IMR-90 (cell line): ENCODE results near the gene AP5B1. TPM values are rescaled to one million over a fixed set of nuclear protein-coding genes. Genes with fewer than 3 reads are reported as not detected.

ENCODE experiments used
- ATAC-seq: fragments of 200-7000 bp; cut with Tn5 transposase; 2 replicates; pipeline ENCODE4 v1.9.1; 2020; ENCODE audit warnings: low read depth, mild to moderate bottlenecking, moderate library complexity
- BruUV-seq: library from RNA; stranded (reverse); fragments of 400-500 nt; replicated peaks from 2 replicates; lab custom pipeline; 2021; lab: Mats Ljungman, UMichigan
- CTCF ChIA-PET: fragments of 300-600 bp; formaldehyde crosslinking; extraction: SDS; loops from one replicate; lab custom pipeline; 2021; ENCODE audit warnings: antibody characterized with exemption; lab: Yijun Ruan, JAX
- POLR2A ChIA-PET: fragments of 300-600 bp; sonication (Branson Sonifier 250); formaldehyde crosslinking; loops from one replicate; lab custom pipeline; 2022; ENCODE audit warnings: antibody characterized with exemption; ENCODE audit not compliant: unreplicated experiment; lab: Charles Lee
- DNase-seq: peaks from one replicate; pipeline ENCODE4 v3.0.0; 2013
- H2AFZ ChIP-seq: replicated peaks from 2 replicates; pipeline ENCODE3; 2013; ENCODE audit warnings: low read length, mild to moderate bottlenecking; ENCODE audit not compliant: poor library complexity
- H2AK5ac ChIP-seq: 2 replicates; pipeline ENCODE4 v1.6.1; 2013; ENCODE audit warnings: low read depth, low read length, inconsistent platforms
- H2AK9ac ChIP-seq: replicated peaks from 2 replicates; pipeline ENCODE3; 2013; ENCODE audit warnings: mild to moderate bottlenecking, low read depth, low read length, moderate library complexity; ENCODE audit not compliant: poor library complexity
- H2BK120ac ChIP-seq: 2 replicates; pipeline ENCODE4 v1.6.1; 2013; ENCODE audit warnings: low read depth, low read length, inconsistent platforms
- H2BK15ac ChIP-seq: 3 replicates; pipeline ENCODE4 v1.6.1; 2013; ENCODE audit warnings: low read depth, low read length, inconsistent platforms
- H2BK20ac ChIP-seq: 2 replicates; pipeline ENCODE4 v1.6.1; 2013; ENCODE audit warnings: low read depth, mild to moderate bottlenecking, inconsistent platforms, low read length, moderate library complexity
- H2BK5ac ChIP-seq: 2 replicates; pipeline ENCODE4 v1.6.1; 2013; ENCODE audit warnings: mild to moderate bottlenecking, low read depth, low read length, inconsistent platforms; ENCODE audit not compliant: poor library complexity, severe bottlenecking
- H3K14ac ChIP-seq: replicated peaks from 2 replicates; pipeline ENCODE4 v1.6.1; 2013; ENCODE audit warnings: low read depth, low read length, inconsistent platforms
- H3K18ac ChIP-seq: 2 replicates; pipeline ENCODE4 v1.6.1; 2013; ENCODE audit warnings: low read depth, low read length, control low read depth
- H3K23ac ChIP-seq: 2 replicates; pipeline ENCODE4 v1.6.1; 2013; ENCODE audit warnings: low read depth, low read length, inconsistent platforms
- H3K27ac ChIP-seq: 2 replicates; pipeline ENCODE4 v1.5.1; 2013; ENCODE audit warnings: mild to moderate bottlenecking, control low read depth, low read length; ENCODE audit not compliant: insufficient read depth
- H3K27me3 ChIP-seq: 2 replicates; pipeline ENCODE4 v1.6.1; 2013; ENCODE audit warnings: low read length; ENCODE audit not compliant: control insufficient read depth, insufficient read depth
- H3K36me3 ChIP-seq: 2 replicates; pipeline ENCODE4 v1.6.1; 2013; ENCODE audit warnings: low read length, mixed read lengths; ENCODE audit not compliant: control insufficient read depth, insufficient read depth
- H3K4ac ChIP-seq: 2 replicates; pipeline ENCODE4 v1.6.1; 2013; ENCODE audit warnings: low read depth, low read length, inconsistent platforms
- H3K4me1 ChIP-seq: 2 replicates; pipeline ENCODE4 v1.6.1; 2013; ENCODE audit warnings: low read length, mixed read lengths; ENCODE audit not compliant: control insufficient read depth, insufficient read depth
- H3K4me2 ChIP-seq: 2 replicates; pipeline ENCODE4 v1.6.1; 2013; ENCODE audit warnings: low read depth, mild to moderate bottlenecking, control low read depth, low read length, moderate library complexity
- H3K4me3 ChIP-seq: 2 replicates; pipeline ENCODE4 v1.5.1; 2013; ENCODE audit warnings: low read depth, mild to moderate bottlenecking, control low read depth, low read length, moderate library complexity; ENCODE audit not compliant: insufficient read depth
- H3K56ac ChIP-seq: 2 replicates; pipeline ENCODE4 v1.6.1; 2013; ENCODE audit warnings: low read length, inconsistent platforms; ENCODE audit not compliant: insufficient read depth; ENCODE audit errors: extremely low read depth
- H3K79me1 ChIP-seq, 2 experiments: 2 replicates each; pipeline ENCODE4 v1.6.1; 2013; ENCODE audit warnings: low read length in 2 of 2, inconsistent platforms in 1 of 2, low read depth in 1 of 2
- H3K9ac ChIP-seq: 2 replicates; pipeline ENCODE4 v1.6.1; 2013; ENCODE audit warnings: low read depth, low read length, control low read depth
- H3K9me1 ChIP-seq: 2 replicates; pipeline ENCODE4 v1.6.1; 2013; ENCODE audit warnings: low read length, inconsistent platforms; ENCODE audit not compliant: insufficient read depth
- H3K9me3 ChIP-seq: 2 replicates; pipeline ENCODE4 v1.6.1; 2013; ENCODE audit warnings: low read length; ENCODE audit not compliant: control insufficient read depth, insufficient read depth
- H4K20me1 ChIP-seq: 2 replicates; pipeline ENCODE4 v1.6.1; 2013; ENCODE audit warnings: low read length, inconsistent platforms; ENCODE audit not compliant: insufficient read depth
- H4K5ac ChIP-seq: 2 replicates; pipeline ENCODE4 v1.6.1; 2013; ENCODE audit warnings: mild to moderate bottlenecking, low read depth, low read length, control low read depth
- H4K8ac ChIP-seq, 2 experiments: 2 replicates each; pipeline ENCODE4 v1.6.1; 2013; ENCODE audit warnings: low read depth in 2 of 2, low read length in 2 of 2, control low read depth in 1 of 2, inconsistent platforms in 1 of 2
- H4K91ac ChIP-seq: 2 replicates; pipeline ENCODE4 v1.6.1; 2013; ENCODE audit warnings: low read depth, low read length, inconsistent platforms; ENCODE audit not compliant: insufficient read depth
- BHLHE40 ChIP-seq: fragments of 150-350 bp; IDR thresholded peaks from 2 replicates; pipeline ENCODE4 v1.6.1; 2016; ENCODE audit warnings: mild to moderate bottlenecking, low read depth, low read length
- CEBPB ChIP-seq: IDR thresholded peaks from 2 replicates; pipeline ENCODE4 v1.6.1; 2012; ENCODE audit warnings: low read depth, low read length, improper control_type of control experiment
- CHD1 ChIP-seq: IDR thresholded peaks from 2 replicates; pipeline ENCODE4 v1.6.1; 2012; ENCODE audit warnings: low read depth, low read length, improper control_type of control experiment
- FOS ChIP-seq: fragments of 150-350 bp; IDR thresholded peaks from 2 replicates; pipeline ENCODE4 v1.6.1; 2016; ENCODE audit warnings: low read depth, low read length
- MAFK ChIP-seq: IDR thresholded peaks from 2 replicates; pipeline ENCODE4 v1.6.1; 2012; ENCODE audit warnings: low read depth, low read length, improper control_type of control experiment
- MAZ ChIP-seq: IDR thresholded peaks from 2 replicates; pipeline ENCODE4 v1.6.1; 2012; ENCODE audit warnings: low read depth, mild to moderate bottlenecking, low read length, improper control_type of control experiment, moderate library complexity, borderline replicate concordance
- MXI1 ChIP-seq: IDR thresholded peaks from 2 replicates; pipeline ENCODE4 v1.6.1; 2012; ENCODE audit warnings: low read depth, mild to moderate bottlenecking, low read length, moderate library complexity, borderline replicate concordance
- NFE2L2 ChIP-seq: fragments of 150-350 bp; IDR thresholded peaks from 2 replicates; pipeline ENCODE4 v1.6.1; 2016; ENCODE audit warnings: low read depth, mild to moderate bottlenecking, low read length
- POLR2A ChIP-seq: IDR thresholded peaks from 2 replicates; pipeline ENCODE4 v1.6.1; 2012; ENCODE audit warnings: mild to moderate bottlenecking, low read depth, low read length
- RAD21 ChIP-seq: IDR thresholded peaks from 2 replicates; pipeline ENCODE4 v1.6.1; 2012; ENCODE audit warnings: low read length, improper control_type of control experiment
- RCOR1 ChIP-seq: IDR thresholded peaks from 2 replicates; pipeline ENCODE4 v1.6.1; 2012; ENCODE audit warnings: mild to moderate bottlenecking, low read length, improper control_type of control experiment; ENCODE audit not compliant: insufficient replicate concordance
- RFX5 ChIP-seq: IDR thresholded peaks from 2 replicates; pipeline ENCODE4 v1.8.0; 2012; ENCODE audit warnings: low read depth, mild to moderate bottlenecking, low read length, moderate library complexity
- SMC3 ChIP-seq: fragments of 150-350 bp; IDR thresholded peaks from 2 replicates; pipeline ENCODE4 v1.6.1; 2016; ENCODE audit warnings: low read depth, mild to moderate bottlenecking, antibody characterized with exemption, low read length, moderate library complexity
- WGBS, 2 experiments: methylation state at CpG; one replicate each; pipeline versions ENCODE4 v1.1.5 to v1.1.7; 2013; ENCODE audit warnings: missing lambda C conversion rate in 2 of 2; ENCODE audit not compliant: insufficient read length in 1 of 2; ENCODE audit errors: extremely low coverage in 2 of 2; 5-methylcytosine and 5-hydroxymethylcytosine counted together
- dilution Hi-C: fragments of 300-500 bp; cut with HindIII; formaldehyde crosslinking; loops from one replicate; pipeline ENCODE4 v1.14.3; 2018; ENCODE audit warnings: low sequenced_read_pairs; ENCODE audit not compliant: unreplicated experiment
- in situ Hi-C: fragments of 300-500 bp; cut with MboI; formaldehyde crosslinking; loops from 3 replicates; pipeline ENCODE4 v1.14.3; 2019; ENCODE audit warnings: low sequenced_read_pairs, inconsistent platforms, mixed read lengths
- intact Hi-C: fragments of 100-400 bp; cut with micrococcal nuclease; formaldehyde crosslinking; loops from 2 replicates; pipeline ENCODE4 v1.10.0; 2022
- polyA plus RNA-seq, 3 experiments: library from polyadenylated mRNA; depleted of rRNA; stranded (reverse); fragments of >200 nt; gene quantifications; 2 replicates each; pipeline ENCODE4 v1.2.3, GENCODE V29; 2012; ENCODE audit warnings: low replicate concordance in 1 of 3
- total RNA-seq: library from RNA; depleted of rRNA; stranded (reverse); fragments of >200 nt; gene quantifications from 2 replicates; pipeline ENCODE4 v1.2.3, GENCODE V29; 2012
- TF ChIP-seq, protein P1 (sequence below): fragments of 150-350 bp; IDR thresholded peaks from 2 replicates; pipeline ENCODE4 v1.6.1; 2017; ENCODE audit warnings: mild to moderate bottlenecking, antibody characterized with exemption, low read length, low read depth
- TF ChIP-seq, protein P2 (sequence below): fragments of 150-350 bp; IDR thresholded peaks from 2 replicates; pipeline ENCODE4 v1.6.1; 2016; ENCODE audit warnings: low read depth, mild to moderate bottlenecking, low read length, moderate library complexity, borderline replicate concordance
- TF ChIP-seq, protein P3 (sequence below): conservative IDR thresholded peaks from 2 replicates; pipeline ENCODE4 v1.5.1; 2012; ENCODE audit warnings: mild to moderate bottlenecking, low read depth, low read length, improper control_type of control experiment

Gene AP5B1
- total and polyA plus RNA-seq, 2 of the 4 experiments (the other 2 are of a cell fraction) = 2.5 to 5.0 TPM

DNA sequence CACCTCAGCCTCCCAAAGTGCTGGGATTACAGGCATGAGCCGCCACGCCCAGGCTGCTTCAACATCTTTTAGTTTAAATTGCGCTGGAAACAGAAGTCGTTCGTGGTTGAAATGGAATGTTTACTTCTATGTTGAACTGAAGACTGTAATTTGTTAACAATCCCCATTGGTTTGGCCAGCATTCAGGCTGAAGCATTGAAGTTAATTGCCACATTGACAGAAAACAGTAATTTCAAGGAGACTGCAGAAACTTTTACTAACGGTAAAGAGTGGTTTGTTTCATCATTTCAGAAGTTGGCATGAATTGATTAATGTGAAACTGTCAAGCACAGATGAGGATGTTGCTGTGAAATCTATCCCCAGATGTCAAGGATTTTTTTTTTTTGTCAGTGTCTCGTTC lies 14.2 kb downstream of the AP5B1 start:
- no peak overlapping the region for H3K56ac ChIP-seq
- dilution Hi-C loops = no loop called here
- no peak overlapping the region for H2AK5ac ChIP-seq
- H3K27me3 ChIP-seq = no peaks in the 10 kb centered on the region
- in situ Hi-C loops = no loop called here
- ChIA-PET CTCF (interaction anchor here (0.6 kb wide), 1 partner anchor 13 kb away, joined by 3 read pairs; no protein-coding TSS in a partner anchor), POLR2A (interaction anchor here (0.9 kb wide), 1 partner anchor 10 kb away, joined by 10 read pairs; no protein-coding TSS in a partner anchor)
- H3K36me3 ChIP-seq = no peaks in the 10 kb centered on the region
- ATAC-seq = 0 out of 2 replicates have a peak, but pooled peaks have one; percentile 11
- no peak overlapping the region for H3K4me3 ChIP-seq
- H4K91ac ChIP-seq = no peak overlapping the region
- intact Hi-C loops = loop anchor here (5.0 to 10.0 kb wide), 2 partner anchors 51 to 72 kb away; no protein-coding TSS in a partner anchor
- WGBS, 2 experiments = no CpG with 5 or more reads among the region's 7 CpGs
- H4K20me1 ChIP-seq = no peaks in the 10 kb centered on the region
- no peak overlapping the region for H3K23ac ChIP-seq
- H3K4me2 ChIP-seq = no peak overlapping the region
- H3K4me1 ChIP-seq = no peaks in the 10 kb centered on the region
- BruUV-seq = no TSS peak
- H3K9me1 ChIP-seq = no peaks in the 10 kb centered on the region
- no peak overlapping the region for H3K14ac ChIP-seq
- H3K79me1 ChIP-seq = no peaks in the 10 kb centered on the region; a peak in 2 of 4 replicates
- no peak overlapping the region for H2AFZ ChIP-seq
- no peak overlapping the region for H2AK9ac ChIP-seq
- H2BK15ac ChIP-seq = no peak overlapping the region
- no peak overlapping the region for H2BK5ac ChIP-seq
- no peak overlapping the region for H3K27ac ChIP-seq
- no peaks in the 10 kb centered on the region for H3K9me3 ChIP-seq
- H3K9ac ChIP-seq = no peak overlapping the region
- H4K5ac ChIP-seq = no peak overlapping the region
- TF ChIP-seq MXI1 (no peak), RCOR1 (no peak), BHLHE40 (no peak), SMC3 (no peak), FOS (no peak), RAD21 (no peak), NFE2L2 (no peak), MAZ (no peak), POLR2A (no peak), CEBPB (no peak), RFX5 (no peak), CHD1 (no peak), MAFK (no peak)
- TF ChIP-seq, protein P1, sequence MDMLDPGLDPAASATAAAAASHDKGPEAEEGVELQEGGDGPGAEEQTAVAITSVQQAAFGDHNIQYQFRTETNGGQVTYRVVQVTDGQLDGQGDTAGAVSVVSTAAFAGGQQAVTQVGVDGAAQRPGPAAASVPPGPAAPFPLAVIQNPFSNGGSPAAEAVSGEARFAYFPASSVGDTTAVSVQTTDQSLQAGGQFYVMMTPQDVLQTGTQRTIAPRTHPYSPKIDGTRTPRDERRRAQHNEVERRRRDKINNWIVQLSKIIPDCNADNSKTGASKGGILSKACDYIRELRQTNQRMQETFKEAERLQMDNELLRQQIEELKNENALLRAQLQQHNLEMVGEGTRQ = no peak
- TF ChIP-seq, protein P2, sequence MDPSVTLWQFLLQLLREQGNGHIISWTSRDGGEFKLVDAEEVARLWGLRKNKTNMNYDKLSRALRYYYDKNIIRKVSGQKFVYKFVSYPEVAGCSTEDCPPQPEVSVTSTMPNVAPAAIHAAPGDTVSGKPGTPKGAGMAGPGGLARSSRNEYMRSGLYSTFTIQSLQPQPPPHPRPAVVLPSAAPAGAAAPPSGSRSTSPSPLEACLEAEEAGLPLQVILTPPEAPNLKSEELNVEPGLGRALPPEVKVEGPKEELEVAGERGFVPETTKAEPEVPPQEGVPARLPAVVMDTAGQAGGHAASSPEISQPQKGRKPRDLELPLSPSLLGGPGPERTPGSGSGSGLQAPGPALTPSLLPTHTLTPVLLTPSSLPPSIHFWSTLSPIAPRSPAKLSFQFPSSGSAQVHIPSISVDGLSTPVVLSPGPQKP = no peak
- TF ChIP-seq, protein P3, sequence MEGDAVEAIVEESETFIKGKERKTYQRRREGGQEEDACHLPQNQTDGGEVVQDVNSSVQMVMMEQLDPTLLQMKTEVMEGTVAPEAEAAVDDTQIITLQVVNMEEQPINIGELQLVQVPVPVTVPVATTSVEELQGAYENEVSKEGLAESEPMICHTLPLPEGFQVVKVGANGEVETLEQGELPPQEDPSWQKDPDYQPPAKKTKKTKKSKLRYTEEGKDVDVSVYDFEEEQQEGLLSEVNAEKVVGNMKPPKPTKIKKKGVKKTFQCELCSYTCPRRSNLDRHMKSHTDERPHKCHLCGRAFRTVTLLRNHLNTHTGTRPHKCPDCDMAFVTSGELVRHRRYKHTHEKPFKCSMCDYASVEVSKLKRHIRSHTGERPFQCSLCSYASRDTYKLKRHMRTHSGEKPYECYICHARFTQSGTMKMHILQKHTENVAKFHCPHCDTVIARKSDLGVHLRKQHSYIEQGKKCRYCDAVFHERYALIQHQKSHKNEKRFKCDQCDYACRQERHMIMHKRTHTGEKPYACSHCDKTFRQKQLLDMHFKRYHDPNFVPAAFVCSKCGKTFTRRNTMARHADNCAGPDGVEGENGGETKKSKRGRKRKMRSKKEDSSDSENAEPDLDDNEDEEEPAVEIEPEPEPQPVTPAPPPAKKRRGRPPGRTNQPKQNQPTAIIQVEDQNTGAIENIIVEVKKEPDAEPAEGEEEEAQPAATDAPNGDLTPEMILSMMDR = no peak
- H3K18ac ChIP-seq = no peak overlapping the region
- no peak overlapping the region for H3K4ac ChIP-seq
- DNase-seq = peak; percentile 6
- no peak overlapping the region for H2BK120ac ChIP-seq
- H2BK20ac ChIP-seq = no peak overlapping the region
- H4K8ac ChIP-seq = no peak overlapping the region
